ENCODE data around the gene DSCAM.

Gene DSCAM

DNA sequence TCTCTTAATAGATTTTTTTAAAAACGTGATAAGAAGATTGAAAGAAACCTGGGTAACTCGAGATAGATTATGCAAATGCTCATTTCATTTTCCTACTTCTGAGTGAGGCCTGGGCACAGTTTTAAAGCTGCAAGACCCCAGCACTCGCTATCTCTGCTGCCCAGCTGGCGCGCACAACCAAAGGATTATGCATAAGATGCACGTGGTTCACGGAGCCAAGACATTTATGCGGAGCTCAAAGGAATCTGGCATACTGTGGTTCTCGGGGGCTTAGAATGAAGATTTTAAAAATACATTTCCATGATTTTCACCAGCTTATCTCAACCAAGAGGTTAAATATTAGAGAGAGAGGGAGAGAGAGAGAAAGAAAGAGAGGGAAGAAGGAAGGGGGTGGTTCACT, 210.9 kb downstream of the DSCAM start:
- TF ChIP-seq FOXP2 (optimal IDR thresholded peaks at IDR 0.05; ENCODE audit: borderline replicate concordance, extremely low read depth, extremely low read length, insufficient read depth), result no peak
- no peak for TF ChIP-seq POLR2AphosphoS5 (IDR thresholded peaks at IDR 0.05; ENCODE audit: low read depth, low read length)
- TF ChIP-seq, protein P1, sequence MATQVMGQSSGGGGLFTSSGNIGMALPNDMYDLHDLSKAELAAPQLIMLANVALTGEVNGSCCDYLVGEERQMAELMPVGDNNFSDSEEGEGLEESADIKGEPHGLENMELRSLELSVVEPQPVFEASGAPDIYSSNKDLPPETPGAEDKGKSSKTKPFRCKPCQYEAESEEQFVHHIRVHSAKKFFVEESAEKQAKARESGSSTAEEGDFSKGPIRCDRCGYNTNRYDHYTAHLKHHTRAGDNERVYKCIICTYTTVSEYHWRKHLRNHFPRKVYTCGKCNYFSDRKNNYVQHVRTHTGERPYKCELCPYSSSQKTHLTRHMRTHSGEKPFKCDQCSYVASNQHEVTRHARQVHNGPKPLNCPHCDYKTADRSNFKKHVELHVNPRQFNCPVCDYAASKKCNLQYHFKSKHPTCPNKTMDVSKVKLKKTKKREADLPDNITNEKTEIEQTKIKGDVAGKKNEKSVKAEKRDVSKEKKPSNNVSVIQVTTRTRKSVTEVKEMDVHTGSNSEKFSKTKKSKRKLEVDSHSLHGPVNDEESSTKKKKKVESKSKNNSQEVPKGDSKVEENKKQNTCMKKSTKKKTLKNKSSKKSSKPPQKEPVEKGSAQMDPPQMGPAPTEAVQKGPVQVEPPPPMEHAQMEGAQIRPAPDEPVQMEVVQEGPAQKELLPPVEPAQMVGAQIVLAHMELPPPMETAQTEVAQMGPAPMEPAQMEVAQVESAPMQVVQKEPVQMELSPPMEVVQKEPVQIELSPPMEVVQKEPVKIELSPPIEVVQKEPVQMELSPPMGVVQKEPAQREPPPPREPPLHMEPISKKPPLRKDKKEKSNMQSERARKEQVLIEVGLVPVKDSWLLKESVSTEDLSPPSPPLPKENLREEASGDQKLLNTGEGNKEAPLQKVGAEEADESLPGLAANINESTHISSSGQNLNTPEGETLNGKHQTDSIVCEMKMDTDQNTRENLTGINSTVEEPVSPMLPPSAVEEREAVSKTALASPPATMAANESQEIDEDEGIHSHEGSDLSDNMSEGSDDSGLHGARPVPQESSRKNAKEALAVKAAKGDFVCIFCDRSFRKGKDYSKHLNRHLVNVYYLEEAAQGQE (IDR thresholded peaks at IDR 0.05; ENCODE audit: insufficient read depth in 1 of 2, low read depth in 2 of 2, low read length in 2 of 2), result no peak
- TF ChIP-seq SIN3A (IDR thresholded peaks at IDR 0.05; ENCODE audit: borderline replicate concordance, insufficient read depth, low read length), result no peak
- no peak for TF ChIP-seq TAF1 (IDR thresholded peaks at IDR 0.05; ENCODE audit: borderline replicate concordance, insufficient read depth, low read length)

DNA sequence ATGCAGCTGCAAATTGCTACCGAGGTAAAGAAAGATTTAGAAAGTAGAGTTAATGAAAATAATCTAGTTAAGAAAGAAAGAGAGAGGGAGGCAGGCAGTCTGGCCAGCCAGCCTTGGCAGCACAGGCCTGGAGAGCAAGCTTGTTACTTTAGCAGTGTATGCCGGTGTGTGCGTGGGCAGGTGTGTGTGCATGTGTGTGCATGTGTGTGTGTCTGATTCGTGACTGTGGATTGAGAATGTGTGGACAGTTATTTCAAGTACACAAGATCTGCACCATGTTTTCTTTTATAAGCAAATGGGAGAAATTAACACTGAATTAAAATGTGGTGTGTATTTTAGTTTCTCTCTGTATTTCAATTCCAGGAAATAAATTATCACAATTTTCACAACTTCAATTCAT, 211.6 kb downstream of the DSCAM start:
- TF ChIP-seq, protein P1 (IDR thresholded peaks at IDR 0.05; ENCODE audit: insufficient read depth in 1 of 2, low read depth in 2 of 2, low read length in 2 of 2), result no peak
- no peak for TF ChIP-seq FOXP2 (optimal IDR thresholded peaks at IDR 0.05; ENCODE audit: borderline replicate concordance, extremely low read depth, extremely low read length, insufficient read depth)
- TF ChIP-seq SIN3A (IDR thresholded peaks at IDR 0.05; ENCODE audit: borderline replicate concordance, insufficient read depth, low read length), result no peak
- TF ChIP-seq TAF1 (IDR thresholded peaks at IDR 0.05; ENCODE audit: borderline replicate concordance, insufficient read depth, low read length), result no peak
- no peak for TF ChIP-seq POLR2AphosphoS5 (IDR thresholded peaks at IDR 0.05; ENCODE audit: low read depth, low read length)

DNA sequence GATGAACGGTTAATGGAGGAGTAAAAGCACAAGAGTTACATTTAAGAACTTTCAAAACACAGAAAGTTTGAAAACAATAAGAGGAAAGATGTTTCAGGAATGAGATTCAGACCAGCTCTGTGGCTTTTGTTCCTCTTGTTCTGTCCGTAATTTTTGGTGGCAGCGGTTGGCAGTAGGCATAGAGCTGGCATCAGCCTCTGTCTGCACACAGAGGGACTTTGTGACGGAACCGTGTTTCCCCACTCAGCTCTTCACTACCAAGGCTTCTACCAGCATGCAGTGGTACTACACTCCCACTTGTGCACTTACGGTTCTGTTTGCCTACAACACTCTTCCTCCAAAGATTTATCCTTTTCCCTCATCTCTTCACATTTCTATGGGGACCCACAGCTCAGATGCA, 212.8 kb downstream of the DSCAM start:
- no peak for TF ChIP-seq POLR2AphosphoS5 (IDR thresholded peaks at IDR 0.05; ENCODE audit: low read depth, low read length)
- TF ChIP-seq TAF1 (IDR thresholded peaks at IDR 0.05; ENCODE audit: borderline replicate concordance, insufficient read depth, low read length), result no peak
- TF ChIP-seq FOXP2 (optimal IDR thresholded peaks at IDR 0.05; ENCODE audit: borderline replicate concordance, extremely low read depth, extremely low read length, insufficient read depth), result no peak
- TF ChIP-seq, protein P1 (IDR thresholded peaks at IDR 0.05; ENCODE audit: insufficient read depth in 1 of 2, low read depth in 2 of 2, low read length in 2 of 2), result no peak
- no peak for TF ChIP-seq SIN3A (IDR thresholded peaks at IDR 0.05; ENCODE audit: borderline replicate concordance, insufficient read depth, low read length)

DNA sequence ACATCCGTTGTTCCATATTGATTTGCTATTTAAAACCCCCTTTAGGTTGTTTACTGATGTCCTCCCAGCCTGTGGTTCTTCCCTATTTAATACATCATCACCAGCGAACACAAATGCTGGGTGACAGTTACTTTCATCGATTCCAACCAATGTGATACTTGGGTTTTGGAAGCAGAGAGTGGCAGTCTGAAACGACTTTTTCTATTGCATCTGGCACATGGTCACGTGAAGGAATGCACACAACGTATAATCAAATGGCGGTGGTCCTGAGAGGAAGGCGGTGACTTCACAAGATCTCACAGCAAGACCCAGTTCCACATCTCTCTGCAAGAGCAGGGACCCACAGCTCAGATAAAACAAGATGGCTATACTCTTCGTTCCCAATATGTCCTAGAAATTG, 213.9 kb downstream of the DSCAM start:
- TF ChIP-seq TAF1 (IDR thresholded peaks at IDR 0.05; ENCODE audit: borderline replicate concordance, insufficient read depth, low read length), result no peak
- TF ChIP-seq FOXP2 (optimal IDR thresholded peaks at IDR 0.05; ENCODE audit: borderline replicate concordance, extremely low read depth, extremely low read length, insufficient read depth), result no peak
- no peak for TF ChIP-seq POLR2AphosphoS5 (IDR thresholded peaks at IDR 0.05; ENCODE audit: low read depth, low read length)
- no peak for TF ChIP-seq SIN3A (IDR thresholded peaks at IDR 0.05; ENCODE audit: borderline replicate concordance, insufficient read depth, low read length)
- TF ChIP-seq, protein P1 (IDR thresholded peaks at IDR 0.05; ENCODE audit: insufficient read depth in 1 of 2, low read depth in 2 of 2, low read length in 2 of 2), result no peak

DNA sequence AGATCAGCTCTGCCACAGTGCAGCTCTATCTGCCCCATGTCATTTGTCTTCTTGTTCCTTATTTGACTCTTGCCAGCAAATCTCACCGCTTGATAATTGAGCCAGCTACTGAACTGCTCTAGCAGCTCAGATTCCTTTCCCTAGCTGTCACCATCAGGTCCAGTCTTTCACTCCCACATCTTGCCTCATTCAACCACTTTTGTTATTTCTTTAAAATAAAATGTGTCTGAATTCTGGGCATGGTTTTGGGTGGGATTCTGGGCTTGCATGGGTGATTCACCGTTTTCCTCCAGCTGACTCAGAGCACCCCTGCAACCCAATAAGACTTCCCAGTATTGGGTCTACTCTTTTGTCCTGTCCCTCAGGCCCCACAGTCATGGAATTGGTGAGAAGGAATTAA, 215.7 kb downstream of the DSCAM start:
- TF ChIP-seq, protein P1 (IDR thresholded peaks at IDR 0.05; ENCODE audit: insufficient read depth in 1 of 2, low read depth in 2 of 2, low read length in 2 of 2), result no peak
- TF ChIP-seq FOXP2 (optimal IDR thresholded peaks at IDR 0.05; ENCODE audit: borderline replicate concordance, extremely low read depth, extremely low read length, insufficient read depth) (no peak), TAF1 (IDR thresholded peaks at IDR 0.05; ENCODE audit: borderline replicate concordance, insufficient read depth, low read length) (no peak), SIN3A (IDR thresholded peaks at IDR 0.05; ENCODE audit: borderline replicate concordance, insufficient read depth, low read length) (no peak), POLR2AphosphoS5 (IDR thresholded peaks at IDR 0.05; ENCODE audit: low read depth, low read length) (no peak)

Measured in PFSK-1 (cell line).